M059J (cell line): Measurements from ENCODE around the gene ADAP1. TPM values are rescaled to one million over a fixed set of nuclear protein-coding genes. Genes with fewer than 3 reads are reported as not detected.

ENCODE experiments used
- DNase-seq: peaks from one replicate; pipeline ENCODE4 v3.0.0-alpha.2; 2012; ENCODE audit warnings: low read depth
- total RNA-seq: library from RNA; depleted of rRNA; stranded (reverse); fragments of >200 nt; shearing (Covaris generic); gene quantifications from 2 replicates; pipeline ENCODE4 v1.2.3, GENCODE V29; 2014

Gene ADAP1
- total RNA-seq, 1 experiment from 2014 or later, result 0.84 TPM

DNA sequence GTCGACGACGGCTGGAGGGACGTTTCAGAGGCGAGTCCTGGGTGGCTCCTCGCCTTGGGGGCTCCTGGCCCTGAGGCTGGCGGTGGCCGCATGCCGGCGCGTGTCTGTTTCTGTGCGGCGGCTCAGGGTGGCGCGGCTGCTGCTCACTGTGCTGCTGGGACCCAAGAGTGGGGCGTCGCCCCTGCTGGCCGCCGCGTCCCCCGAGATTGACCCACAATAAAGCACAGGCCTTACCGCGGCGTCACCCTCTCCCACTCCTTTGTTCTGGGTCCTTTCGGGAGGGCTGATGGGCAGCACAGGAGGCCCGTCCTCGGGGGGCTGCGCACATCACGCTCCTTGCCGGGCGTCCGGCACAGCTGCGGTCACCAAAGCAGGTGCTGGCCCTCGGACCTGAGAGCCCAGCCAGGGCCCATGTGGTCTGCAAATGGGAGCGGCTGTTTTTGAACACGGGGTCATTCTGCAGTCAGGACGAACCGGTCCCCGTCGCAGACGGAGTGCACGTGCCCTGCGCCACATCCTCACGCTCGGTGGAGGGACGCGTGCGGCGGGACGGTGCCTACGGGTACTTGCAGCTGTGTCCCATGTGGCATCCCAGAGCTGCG lies 58.9 kb downstream of the ADAP1 start:
- DNase-seq, result no peak

GRCh38 chr7:894927-895450 lies 59.5 kb downstream of the ADAP1 start:
- DNase-seq, result no peak

GRCh38 chr7:894164-894867 lies 60.2 kb downstream of the ADAP1 start:
- DNase-seq, result no peak

DNA sequence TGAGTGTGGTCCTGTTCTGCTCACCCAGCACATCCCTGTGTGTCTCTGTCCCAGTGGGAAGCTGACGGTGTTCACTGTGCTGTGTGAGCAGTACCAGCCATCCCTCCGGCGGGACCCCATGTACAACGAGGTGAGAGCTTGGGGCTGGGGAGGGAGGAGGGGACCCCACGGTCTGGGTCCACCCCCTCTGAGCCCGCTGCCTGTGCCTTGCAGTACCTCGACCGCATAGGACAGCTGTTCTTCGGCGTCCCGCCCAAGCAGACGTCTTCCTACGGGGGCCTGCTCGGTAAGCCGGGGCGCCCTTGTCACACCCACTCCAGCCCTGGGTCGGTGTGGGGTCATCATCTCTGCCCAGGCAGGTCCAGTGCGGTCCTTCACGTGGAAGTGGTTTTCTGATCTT lies 60.8 kb downstream of the ADAP1 start:
- DNase-seq, result no peak

- no peak for DNase-seq
These were observed 61.6 kb downstream of the ADAP1 start for GRCh38 chr7:892648-893593.

- no peak for DNase-seq
These were observed 62.7 kb downstream of the ADAP1 start for GRCh38 chr7:891805-892204.

GRCh38 chr7:891291-891690 lies 63.2 kb downstream of the ADAP1 start:
- DNase-seq, result no peak

DNA sequence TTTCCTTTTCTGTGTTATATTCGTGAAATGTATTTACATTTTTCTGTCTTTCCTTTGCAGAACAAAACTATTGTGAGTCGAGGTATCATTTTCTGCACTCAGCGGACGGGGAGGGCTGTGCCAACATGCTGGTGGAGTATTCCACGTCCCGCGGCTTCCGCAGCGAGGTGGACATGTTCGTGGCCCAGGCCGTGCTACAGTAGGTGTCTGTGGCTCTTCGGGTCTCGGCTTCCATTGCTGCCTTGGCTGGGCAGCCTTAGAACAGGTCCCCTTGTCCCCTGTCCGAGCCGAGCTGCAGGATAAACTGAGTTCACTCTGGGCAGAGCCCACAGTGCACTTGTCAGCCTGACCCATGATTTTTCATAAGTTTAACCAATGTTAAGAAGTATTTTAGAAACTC lies 63.6 kb downstream of the ADAP1 start:
- DNase-seq, result no peak

GRCh38 chr7:889391-889790 lies 65.1 kb downstream of the ADAP1 start:
- DNase-seq, result no peak

DNA sequence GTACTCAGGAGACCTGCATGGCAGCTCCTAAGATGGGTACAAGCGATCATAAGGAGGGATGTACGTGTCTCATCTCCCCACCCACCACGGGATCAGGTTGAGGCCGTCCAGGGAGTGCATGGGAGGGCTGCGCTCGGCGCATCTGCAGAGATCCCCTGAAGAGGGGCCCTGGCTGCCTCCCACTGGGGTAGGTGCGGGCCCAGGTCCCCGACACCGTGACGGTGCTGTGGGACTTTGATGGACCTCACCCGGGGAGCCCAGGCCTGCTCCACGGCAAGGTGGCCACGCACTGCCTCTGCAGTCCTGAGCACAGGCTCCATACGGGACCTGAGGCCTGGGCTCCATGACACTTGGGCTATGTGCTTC lies 65.5 kb downstream of the ADAP1 start:
- DNase-seq, result no peak

- no peak for DNase-seq
These were observed 66.1 kb downstream of the ADAP1 start for GRCh38 chr7:888081-889024.

DNA sequence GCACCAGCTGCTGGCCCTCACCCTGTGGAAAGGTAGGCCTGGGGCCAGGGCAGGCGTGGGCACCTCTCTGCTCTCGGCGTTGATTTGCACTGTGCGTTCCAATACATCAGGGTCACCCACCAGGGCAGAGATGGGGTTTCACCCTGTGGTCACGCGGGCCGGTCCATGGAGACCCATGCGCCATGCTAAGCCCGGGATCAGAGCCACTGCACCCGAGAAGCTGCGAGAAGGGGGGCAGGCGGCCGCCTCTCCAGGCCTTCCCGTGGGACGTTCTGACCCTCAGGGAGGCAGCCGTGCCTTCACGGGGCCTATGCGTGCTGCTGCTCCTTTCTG lies 67.0 kb downstream of the ADAP1 start:
- no peak for DNase-seq

DNA sequence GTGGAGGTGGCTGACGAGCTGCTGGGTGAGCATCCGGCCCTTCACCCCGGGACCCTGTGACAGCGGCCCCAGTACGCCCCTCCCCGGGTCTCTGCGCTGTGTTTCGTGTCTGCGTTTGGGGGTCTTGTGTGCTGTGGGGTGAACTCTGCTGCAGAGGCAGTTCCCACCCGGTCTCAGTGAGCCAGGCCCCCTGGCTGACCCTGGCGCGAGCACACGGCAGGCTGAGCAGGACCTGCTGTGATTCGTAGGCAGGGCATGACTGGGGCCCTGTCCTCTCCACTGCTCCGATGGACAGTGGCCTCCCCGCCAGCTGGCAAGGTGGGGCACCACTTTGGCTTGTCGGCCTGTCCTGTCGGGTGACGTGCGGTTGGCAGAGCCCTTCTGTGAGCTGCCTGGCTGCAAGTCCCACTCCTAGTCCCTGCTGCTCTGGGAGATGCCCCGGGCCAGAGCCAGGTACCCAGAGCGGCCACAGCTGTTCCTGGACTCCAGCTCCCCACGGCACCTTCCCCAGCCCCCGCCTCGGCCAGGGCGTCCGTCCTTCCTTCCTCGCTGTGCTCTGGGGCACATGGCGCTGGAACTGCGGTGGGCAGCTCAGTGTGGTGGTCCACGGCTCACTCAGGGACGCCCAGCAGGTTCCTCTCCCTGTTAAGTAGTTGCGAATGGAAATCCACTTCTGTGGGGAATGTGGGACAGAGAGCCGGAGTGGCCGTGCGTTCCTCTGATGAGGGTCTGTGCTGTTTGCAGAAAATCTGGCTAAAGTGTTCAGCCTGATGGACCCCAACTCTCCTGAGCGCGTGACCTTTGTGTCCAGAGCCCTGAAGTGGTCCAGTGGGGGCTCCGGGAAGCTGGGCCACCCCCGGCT lies 67.6 kb downstream of the ADAP1 start:
- DNase-seq, result no peak

DNA sequence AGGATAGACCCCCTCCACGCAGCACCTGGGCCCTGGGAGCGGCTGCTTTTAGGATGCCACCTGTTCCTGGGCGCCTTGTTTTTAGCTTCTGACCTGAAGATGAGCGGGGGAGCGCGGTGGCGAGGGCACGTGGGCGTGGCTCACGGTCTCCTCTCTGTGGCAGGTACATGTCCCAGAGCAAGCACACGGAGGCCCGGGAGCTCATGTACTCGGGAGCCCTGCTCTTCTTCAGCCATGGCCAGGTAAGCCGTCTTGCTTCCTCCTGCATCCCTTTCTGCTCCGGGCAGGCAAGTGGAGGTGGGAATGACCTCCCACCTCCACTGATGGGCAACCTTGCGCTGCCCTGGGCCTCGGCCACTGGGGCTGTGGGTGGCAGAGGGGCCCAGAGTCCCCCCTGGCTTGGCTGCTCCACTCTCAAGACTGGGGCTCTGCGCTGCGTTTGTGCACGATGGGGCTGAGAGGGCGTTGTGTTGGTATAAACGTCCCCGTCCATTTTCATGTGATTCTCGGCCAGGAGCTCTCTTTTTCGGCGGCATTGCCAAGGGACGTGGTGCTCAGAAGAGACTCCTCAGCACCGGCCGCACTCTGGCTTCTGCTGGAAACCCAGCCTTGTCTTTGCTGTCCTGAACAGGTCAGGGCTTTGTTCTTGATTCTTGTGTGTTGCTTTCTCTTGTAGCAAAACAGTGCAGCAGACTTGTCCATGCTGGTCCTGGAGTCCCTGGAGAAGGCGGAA lies 68.4 kb downstream of the ADAP1 start:
- no peak for DNase-seq

DNA sequence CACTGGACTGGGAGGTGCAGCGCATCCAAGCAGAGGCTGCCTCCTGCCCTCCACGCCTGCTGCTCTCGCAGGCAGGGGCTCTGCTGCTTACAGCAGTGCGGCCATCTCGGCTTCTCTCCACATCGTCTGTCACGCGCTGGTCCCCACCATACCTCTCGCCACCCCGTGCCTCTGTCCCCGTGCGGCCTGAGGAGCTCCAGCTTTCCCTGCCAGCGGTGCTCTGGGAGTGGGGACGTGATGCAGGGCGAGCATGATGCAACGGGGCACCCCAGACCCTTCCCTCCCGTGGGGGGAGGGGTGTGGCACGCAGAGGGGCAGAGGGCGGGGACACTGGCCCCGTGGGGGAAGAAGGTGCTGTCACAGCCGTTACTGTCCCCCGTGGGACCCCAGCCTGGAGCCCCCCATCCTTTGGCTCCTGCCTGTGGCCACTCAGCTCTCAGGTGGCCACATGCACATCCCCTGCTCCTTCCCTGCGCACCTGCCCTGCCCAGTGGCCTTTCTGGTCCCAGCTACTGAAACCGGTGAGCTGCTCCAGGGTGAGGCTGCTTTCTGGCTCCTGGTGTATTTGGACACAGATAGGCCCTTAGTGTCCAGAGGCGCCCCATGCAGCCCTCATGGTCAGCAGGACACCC lies 69.1 kb downstream of the ADAP1 start:
- DNase-seq, result no peak

- no peak for DNase-seq
These were observed 70.1 kb downstream of the ADAP1 start for GRCh38 chr7:884191-885003.

- DNase-seq, result no peak
These were observed 71.1 kb downstream of the ADAP1 start for GRCh38 chr7:883055-884021.
